ENCODE measurements around the gene POMGNT2. TPM values are rescaled to one million over a fixed set of nuclear protein-coding genes. Genes with fewer than 3 reads are reported as not detected.

The POMGNT2 gene
- polyA plus RNA-seq, 1 of the 3 experiments (the other 2 are of a cell fraction), result 20.6 TPM

DNA sequence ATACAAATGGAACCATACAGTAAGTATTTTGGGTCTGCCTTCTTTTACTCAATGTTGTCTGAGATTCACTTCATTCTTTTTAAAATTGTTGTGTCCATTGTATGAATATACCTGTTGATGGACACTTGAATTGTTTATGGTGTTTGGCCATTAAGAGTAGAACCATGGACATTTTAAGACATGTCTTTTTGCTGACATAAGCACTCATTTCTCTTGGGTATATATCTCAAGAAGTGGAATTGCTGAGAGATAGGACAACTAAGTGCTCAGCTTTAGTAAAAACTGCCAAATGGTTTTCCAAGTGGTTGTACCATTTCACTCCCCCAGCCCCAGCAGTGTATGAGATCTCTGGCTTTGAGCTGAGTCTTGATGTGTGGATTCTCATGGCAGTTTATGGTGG lies 28.2 kb downstream of the POMGNT2 start:
- H3K4me1 ChIP-seq (ENCODE audit: control insufficient read depth in 1 of 2, insufficient read depth in 2 of 2, low read depth in 1 of 2, low read length in 1 of 2), result peaks cover 0 to 16% of the 10 kb centered on the region in 2 experiments; a peak in 1 of 4 replicates
- H3K4me3 ChIP-seq (ENCODE audit: low read depth in 2 of 2, low read length in 1 of 2), result no peak overlapping the region
- no peak overlapping the region for H3K9ac ChIP-seq
- no peaks in the 10 kb centered on the region for H3K27me3 ChIP-seq (ENCODE audit: insufficient read depth)
- TF ChIP-seq MEF2A (IDR thresholded peaks at IDR 0.05; ENCODE audit: borderline replicate concordance, low read depth) (no peak), RAD21 (IDR thresholded peaks at IDR 0.05; ENCODE audit: low read length) (no peak), SMC3 (IDR thresholded peaks at IDR 0.05; ENCODE audit: low read depth, low read length) (no peak), CHD2 (IDR thresholded peaks at IDR 0.05; ENCODE audit: low read length, partially characterized antibody) (no peak), GATA2 (CRISPR knock-in tag; IDR thresholded peaks at IDR 0.05) (no peak), RFX5 (IDR thresholded peaks at IDR 0.05; ENCODE audit: low read length) (no peak), RXRA (IDR thresholded peaks at IDR 0.05; ENCODE audit: borderline replicate concordance, low read depth) (no peak), EZH2phosphoT487 (IDR thresholded peaks at IDR 0.05; ENCODE audit: borderline replicate concordance, low read depth) (no peak), GABPA (IDR thresholded peaks at IDR 0.05; ENCODE audit: low read depth) (no peak)
- TF ChIP-seq, protein P1, sequence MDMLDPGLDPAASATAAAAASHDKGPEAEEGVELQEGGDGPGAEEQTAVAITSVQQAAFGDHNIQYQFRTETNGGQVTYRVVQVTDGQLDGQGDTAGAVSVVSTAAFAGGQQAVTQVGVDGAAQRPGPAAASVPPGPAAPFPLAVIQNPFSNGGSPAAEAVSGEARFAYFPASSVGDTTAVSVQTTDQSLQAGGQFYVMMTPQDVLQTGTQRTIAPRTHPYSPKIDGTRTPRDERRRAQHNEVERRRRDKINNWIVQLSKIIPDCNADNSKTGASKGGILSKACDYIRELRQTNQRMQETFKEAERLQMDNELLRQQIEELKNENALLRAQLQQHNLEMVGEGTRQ (IDR thresholded peaks at IDR 0.05; ENCODE audit: borderline replicate concordance, low read depth, low read length), result no peak
- TF ChIP-seq, protein P2, sequence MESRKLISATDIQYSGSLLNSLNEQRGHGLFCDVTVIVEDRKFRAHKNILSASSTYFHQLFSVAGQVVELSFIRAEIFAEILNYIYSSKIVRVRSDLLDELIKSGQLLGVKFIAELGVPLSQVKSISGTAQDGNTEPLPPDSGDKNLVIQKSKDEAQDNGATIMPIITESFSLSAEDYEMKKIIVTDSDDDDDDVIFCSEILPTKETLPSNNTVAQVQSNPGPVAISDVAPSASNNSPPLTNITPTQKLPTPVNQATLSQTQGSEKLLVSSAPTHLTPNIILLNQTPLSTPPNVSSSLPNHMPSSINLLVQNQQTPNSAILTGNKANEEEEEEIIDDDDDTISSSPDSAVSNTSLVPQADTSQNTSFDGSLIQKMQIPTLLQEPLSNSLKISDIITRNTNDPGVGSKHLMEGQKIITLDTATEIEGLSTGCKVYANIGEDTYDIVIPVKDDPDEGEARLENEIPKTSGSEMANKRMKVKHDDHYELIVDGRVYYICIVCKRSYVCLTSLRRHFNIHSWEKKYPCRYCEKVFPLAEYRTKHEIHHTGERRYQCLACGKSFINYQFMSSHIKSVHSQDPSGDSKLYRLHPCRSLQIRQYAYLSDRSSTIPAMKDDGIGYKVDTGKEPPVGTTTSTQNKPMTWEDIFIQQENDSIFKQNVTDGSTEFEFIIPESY (IDR thresholded peaks at IDR 0.05; ENCODE audit: borderline replicate concordance, low read depth), result no peak
- no peaks in the 10 kb centered on the region for H3K9me2 ChIP-seq
- ChIA-PET CTCF (interaction anchor here (1.7 kb wide), 2 partner anchors 11 to 116 kb away, joined by 5 to 8 read pairs; no protein-coding TSS in a partner anchor), POLR2A (no interaction called here)
- H4K20me1 ChIP-seq (ENCODE audit: insufficient read depth), result no peaks in the 10 kb centered on the region
- H3K27ac ChIP-seq (ENCODE audit: low read depth in 2 of 2, low read length in 1 of 2), result no peak overlapping the region
- H3K79me2 ChIP-seq (ENCODE audit: insufficient read depth), result no peaks in the 10 kb centered on the region
- H3K4me2 ChIP-seq, result no peak overlapping the region
- H3F3A ChIP-seq (replicated peaks; ENCODE audit: insufficient read depth), result no peaks in the 10 kb centered on the region
- no peaks in the 10 kb centered on the region for H3K36me3 ChIP-seq (replicated peaks in 1 of 2; ENCODE audit: control insufficient read depth in 1 of 2, insufficient read depth in 2 of 2, low read length in 1 of 2)
- H3K9me3 ChIP-seq, result no peaks in the 10 kb centered on the region
- H2AFZ ChIP-seq (ENCODE audit: low read depth), result no peak overlapping the region
- DNase-seq, result no peak

DNA sequence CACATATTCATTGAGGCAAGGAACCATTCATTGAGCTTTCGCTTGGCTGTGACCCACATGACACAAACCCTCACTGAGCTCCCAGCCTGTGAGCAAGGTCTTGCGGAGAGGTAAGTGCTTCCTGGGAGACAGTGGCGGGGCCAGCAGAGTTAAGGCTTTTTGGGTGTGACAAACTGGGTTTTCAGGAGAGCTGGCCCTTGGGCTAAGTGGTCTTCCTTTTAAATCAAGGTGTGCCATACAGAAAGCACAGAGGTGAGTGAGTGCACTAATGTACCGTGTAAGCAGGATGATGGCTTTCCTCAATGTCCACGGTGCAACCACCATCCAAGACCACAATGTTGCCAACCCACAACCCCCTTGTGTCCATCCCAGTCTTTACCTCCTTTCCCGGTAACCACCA lies 28.6 kb downstream of the POMGNT2 start:
- Histone ChIP-seq H3K27me3 (ENCODE audit: insufficient read depth) (no peaks in the 10 kb centered on the region), H3K27ac (ENCODE audit: low read depth in 2 of 2, low read length in 1 of 2) (no peak overlapping the region), H3F3A (replicated peaks; ENCODE audit: insufficient read depth) (no peaks in the 10 kb centered on the region), H3K79me2 (ENCODE audit: insufficient read depth) (no peaks in the 10 kb centered on the region), H3K4me1 (ENCODE audit: control insufficient read depth in 1 of 2, insufficient read depth in 2 of 2, low read depth in 1 of 2, low read length in 1 of 2) (peaks cover 0 to 16% of the 10 kb centered on the region in 2 experiments; a peak in 1 of 4 replicates), H3K36me3 (replicated peaks in 1 of 2; ENCODE audit: control insufficient read depth in 1 of 2, insufficient read depth in 2 of 2, low read length in 1 of 2) (no peaks in the 10 kb centered on the region), H3K9me2 (no peaks in the 10 kb centered on the region), H3K4me2 (no peak overlapping the region), H3K9ac (no peak overlapping the region), H2AFZ (ENCODE audit: low read depth) (no peak overlapping the region), H4K20me1 (ENCODE audit: insufficient read depth) (no peaks in the 10 kb centered on the region), H3K4me3 (ENCODE audit: low read depth in 2 of 2, low read length in 1 of 2) (no peak overlapping the region), H3K9me3 (no peaks in the 10 kb centered on the region)
- 97% methylated on average over 6 of the region's 6 CpGs for WGBS (ENCODE audit: low lambda C conversion rate)
- no peak for TF ChIP-seq EZH2phosphoT487 (IDR thresholded peaks at IDR 0.05; ENCODE audit: borderline replicate concordance, low read depth)
- TF ChIP-seq NRF1 (IDR thresholded peaks at IDR 0.05; ENCODE audit: low read depth, low read length), result no peak
- TF ChIP-seq GATA2 (CRISPR knock-in tag; IDR thresholded peaks at IDR 0.05), result no peak
- no peak for TF ChIP-seq TCF12 (IDR thresholded peaks at IDR 0.05)
- TF ChIP-seq, protein P3, sequence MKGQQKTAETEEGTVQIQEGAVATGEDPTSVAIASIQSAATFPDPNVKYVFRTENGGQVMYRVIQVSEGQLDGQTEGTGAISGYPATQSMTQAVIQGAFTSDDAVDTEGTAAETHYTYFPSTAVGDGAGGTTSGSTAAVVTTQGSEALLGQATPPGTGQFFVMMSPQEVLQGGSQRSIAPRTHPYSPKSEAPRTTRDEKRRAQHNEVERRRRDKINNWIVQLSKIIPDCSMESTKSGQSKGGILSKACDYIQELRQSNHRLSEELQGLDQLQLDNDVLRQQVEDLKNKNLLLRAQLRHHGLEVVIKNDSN (IDR thresholded peaks at IDR 0.05; ENCODE audit: borderline replicate concordance, low read depth), result no peak
- no peak for TF ChIP-seq RCOR1 (IDR thresholded peaks at IDR 0.05; ENCODE audit: low read length)
- TF ChIP-seq SIN3A (IDR thresholded peaks at IDR 0.05; ENCODE audit: borderline replicate concordance, low read depth, low read length), result no peak
- TF ChIP-seq RAD21 (IDR thresholded peaks at IDR 0.05; ENCODE audit: low read length), result no peak
- ChIA-PET CTCF (interaction anchor here (1.7 kb wide), 1 partner anchor 116 kb away, joined by 8 read pairs; no protein-coding TSS in a partner anchor), POLR2A (no interaction called here)
- DNase-seq, result no peak
